GM12878 (cell line): Measurements from ENCODE around the gene ZC3H6. TPM values are rescaled to one million over a fixed set of nuclear protein-coding genes. Genes with fewer than 3 reads are reported as not detected.

Source experiments
- BCL11A ChIP-seq: IDR thresholded peaks from 2 replicates; pipeline ENCODE4 v1.6.1; 2011; ENCODE audit warnings: low read depth, low read length
- EP300 ChIP-seq, 2 experiments: fragments of 150-350 bp in 1 of 2; IDR thresholded peaks; 2 replicates each; pipeline ENCODE4 v1.6.1; 2011 to 2012; ENCODE audit warnings: low read depth in 2 of 2, low read length in 2 of 2, borderline replicate concordance in 1 of 2, improper control_type of control experiment in 1 of 2, inconsistent platforms in 1 of 2; ENCODE audit not compliant: control insufficient read depth in 1 of 2
- ETV6 ChIP-seq, 2 experiments: fragments of 450-650 bp in 1 of 2; IDR thresholded peaks in 1 of 2; conservative IDR thresholded peaks in 1 of 2; 2 replicates each; pipeline ENCODE4 v1.6.1; 2014; ENCODE audit warnings: antibody characterized with exemption in 1 of 2, borderline replicate concordance in 1 of 2, low read depth in 1 of 2, mild to moderate bottlenecking in 1 of 2, moderate library complexity in 1 of 2
- EZH2 ChIP-seq: IDR thresholded peaks from 2 replicates; pipeline ENCODE4 v1.6.1; 2012; ENCODE audit warnings: low read depth, mild to moderate bottlenecking, control low read depth, inconsistent platforms, low read length, borderline replicate concordance; ENCODE audit not compliant: control insufficient read depth
- FOS ChIP-seq: IDR thresholded peaks from 3 replicates; pipeline ENCODE4 v1.6.1; 2011; ENCODE audit warnings: borderline replicate concordance; ENCODE audit not compliant: insufficient read length; ENCODE audit errors: extremely low read depth
- FOXM1 ChIP-seq: IDR thresholded peaks from 2 replicates; pipeline ENCODE4 v1.6.1; 2012; ENCODE audit warnings: low read depth, mild to moderate bottlenecking, inconsistent platforms, low read length, moderate library complexity
- IRF4 ChIP-seq: IDR thresholded peaks from 2 replicates; pipeline ENCODE4 v1.6.1; 2011; ENCODE audit warnings: low read depth, low read length
- MYC ChIP-seq: IDR thresholded peaks from 2 replicates; pipeline ENCODE4 v1.6.1; 2011; ENCODE audit warnings: mild to moderate bottlenecking, low read length, moderate library complexity, inconsistent platforms; ENCODE audit not compliant: insufficient read depth, insufficient replicate concordance, insufficient read length, severe bottlenecking
- NR2C2 ChIP-seq: IDR thresholded peaks from 2 replicates; pipeline ENCODE4 v1.6.1; 2011; ENCODE audit warnings: borderline replicate concordance, low read depth; ENCODE audit not compliant: control insufficient read depth, insufficient read length
- NRF1 ChIP-seq: conservative IDR thresholded peaks from 2 replicates; pipeline ENCODE4 v1.6.1; 2011; ENCODE audit warnings: mild to moderate bottlenecking, low read depth, low read length, improper control_type of control experiment
- SMAD5 ChIP-seq: IDR thresholded peaks from 2 replicates; pipeline ENCODE4 v1.6.1; 2016; ENCODE audit warnings: antibody characterized with exemption, low read depth
- TCF7 ChIP-seq: IDR thresholded peaks from 2 replicates; pipeline ENCODE4 v1.6.1; 2014; ENCODE audit warnings: antibody characterized with exemption, borderline replicate concordance
- YY1 ChIP-seq: IDR thresholded peaks from 2 replicates; pipeline ENCODE4 v1.6.1; 2011; ENCODE audit warnings: low read depth, mild to moderate bottlenecking, low read length
- ZBED1 ChIP-seq: IDR thresholded peaks from 2 replicates; pipeline ENCODE4 v1.6.1; 2016; ENCODE audit warnings: borderline replicate concordance
- ZSCAN29 ChIP-seq: fragments of 450-650 bp; IDR thresholded peaks from 2 replicates; pipeline ENCODE4 v1.6.1; 2017; ENCODE audit warnings: mild to moderate bottlenecking, moderate library complexity
- polyA plus RNA-seq, 11 experiments: library from polyadenylated mRNA; depleted of rRNA in 4 of 11; unstranded in 6 of 11; stranded (reverse) in 5 of 11; fragments of >200 nt; fragmentation: Nextera tagmentation in 4 of 11; fragmentation: Illumina TruSeq in 1 of 11; extraction: Ambion mirVana in 4 of 11; extraction: Trizol in 1 of 11; gene quantifications; 1 replicate in 1 of 11; 2 replicates in 10 of 11; pipeline versions ENCODE4 v1.2.1 to v1.2.3, GENCODE V29; 2011 to 2016; ENCODE audit warnings: inconsistent platforms in 2 of 11, missing spikeins in 2 of 11, low read depth in 1 of 11
- total RNA-seq, 4 experiments: library from RNA; depleted of rRNA in 3 of 4; stranded (reverse); fragments of >200 nt in 3 of 4; fragmentation: Illumina TruSeq in 1 of 4; extraction: Trizol in 1 of 4; gene quantifications; 2 replicates each; pipeline versions ENCODE4 v1.2.1 to v1.2.3, GENCODE V29; 2013 to 2021
- TF ChIP-seq, protein P1 (sequence below): fragments of 450-650 bp; IDR thresholded peaks from 2 replicates; pipeline ENCODE4 v1.6.1; 2017; ENCODE audit warnings: antibody characterized with exemption, mild to moderate bottlenecking, moderate library complexity
- TF ChIP-seq, protein P2 (sequence below): IDR thresholded peaks from 2 replicates; pipeline ENCODE4 v1.6.1; 2011; ENCODE audit warnings: borderline replicate concordance, low read depth, mild to moderate bottlenecking, moderate library complexity, mixed read lengths, low read length; ENCODE audit not compliant: insufficient read depth; ENCODE audit errors: extremely low read length
- TF ChIP-seq, protein P3 (sequence below): fragments of 450-650 bp; IDR thresholded peaks from 2 replicates; pipeline ENCODE4 v1.6.1; 2016; ENCODE audit warnings: mild to moderate bottlenecking

ZC3H6 gene
- total and polyA plus RNA-seq, 10 of the 15 experiments (the other 5 are each of a cell fraction or from before 2014, with no cell fraction given), result 0.53 to 4.7 (median 1.9) TPM

DNA sequence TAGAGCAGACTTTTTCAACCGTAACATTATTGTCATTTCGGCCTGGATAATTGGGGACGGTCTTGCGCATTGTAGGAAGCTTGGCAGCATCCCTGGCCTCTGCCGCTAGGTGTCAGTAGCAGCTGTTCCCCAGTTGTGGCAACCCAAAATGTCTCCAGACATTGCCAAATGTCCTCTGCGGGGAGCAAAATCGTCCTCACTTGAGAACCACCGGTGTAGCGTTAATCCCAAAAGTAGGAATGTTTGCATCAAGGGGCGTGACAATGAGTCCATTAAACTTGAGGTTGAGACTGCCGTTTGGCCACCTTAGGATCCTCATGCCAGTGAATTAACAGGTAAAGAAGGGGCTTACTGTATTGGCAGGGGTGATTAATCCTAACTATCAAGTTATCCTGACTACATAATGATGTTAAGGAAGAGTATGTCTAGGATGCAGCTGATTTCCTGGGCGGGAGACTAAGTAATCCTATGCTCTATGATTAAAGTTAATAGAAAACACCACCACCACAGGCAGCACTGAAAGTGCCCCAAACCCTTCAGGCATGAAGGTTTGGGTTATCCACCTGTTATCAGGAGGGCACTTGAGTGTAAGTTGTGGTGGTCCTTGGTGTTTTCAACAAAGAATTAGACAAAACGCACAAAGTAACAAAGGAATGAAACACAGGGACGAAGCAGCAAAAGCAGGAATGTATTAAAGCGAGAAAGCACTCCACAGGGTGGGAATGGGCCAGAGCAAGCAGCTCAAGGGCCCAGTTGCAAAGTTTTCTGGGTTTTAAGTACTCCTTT, 15.7 kb upstream of the ZC3H6 start (continued):
- no peak for TF ChIP-seq MYC
- no peak for TF ChIP-seq SMAD5
- TF ChIP-seq, protein P1, sequence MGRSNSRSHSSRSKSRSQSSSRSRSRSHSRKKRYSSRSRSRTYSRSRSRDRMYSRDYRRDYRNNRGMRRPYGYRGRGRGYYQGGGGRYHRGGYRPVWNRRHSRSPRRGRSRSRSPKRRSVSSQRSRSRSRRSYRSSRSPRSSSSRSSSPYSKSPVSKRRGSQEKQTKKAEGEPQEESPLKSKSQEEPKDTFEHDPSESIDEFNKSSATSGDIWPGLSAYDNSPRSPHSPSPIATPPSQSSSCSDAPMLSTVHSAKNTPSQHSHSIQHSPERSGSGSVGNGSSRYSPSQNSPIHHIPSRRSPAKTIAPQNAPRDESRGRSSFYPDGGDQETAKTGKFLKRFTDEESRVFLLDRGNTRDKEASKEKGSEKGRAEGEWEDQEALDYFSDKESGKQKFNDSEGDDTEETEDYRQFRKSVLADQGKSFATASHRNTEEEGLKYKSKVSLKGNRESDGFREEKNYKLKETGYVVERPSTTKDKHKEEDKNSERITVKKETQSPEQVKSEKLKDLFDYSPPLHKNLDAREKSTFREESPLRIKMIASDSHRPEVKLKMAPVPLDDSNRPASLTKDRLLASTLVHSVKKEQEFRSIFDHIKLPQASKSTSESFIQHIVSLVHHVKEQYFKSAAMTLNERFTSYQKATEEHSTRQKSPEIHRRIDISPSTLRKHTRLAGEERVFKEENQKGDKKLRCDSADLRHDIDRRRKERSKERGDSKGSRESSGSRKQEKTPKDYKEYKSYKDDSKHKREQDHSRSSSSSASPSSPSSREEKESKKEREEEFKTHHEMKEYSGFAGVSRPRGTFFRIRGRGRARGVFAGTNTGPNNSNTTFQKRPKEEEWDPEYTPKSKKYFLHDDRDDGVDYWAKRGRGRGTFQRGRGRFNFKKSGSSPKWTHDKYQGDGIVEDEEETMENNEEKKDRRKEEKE, result no peak
- TF ChIP-seq, protein P2, sequence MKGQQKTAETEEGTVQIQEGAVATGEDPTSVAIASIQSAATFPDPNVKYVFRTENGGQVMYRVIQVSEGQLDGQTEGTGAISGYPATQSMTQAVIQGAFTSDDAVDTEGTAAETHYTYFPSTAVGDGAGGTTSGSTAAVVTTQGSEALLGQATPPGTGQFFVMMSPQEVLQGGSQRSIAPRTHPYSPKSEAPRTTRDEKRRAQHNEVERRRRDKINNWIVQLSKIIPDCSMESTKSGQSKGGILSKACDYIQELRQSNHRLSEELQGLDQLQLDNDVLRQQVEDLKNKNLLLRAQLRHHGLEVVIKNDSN, result no peak
- no peak for TF ChIP-seq FOXM1
- no peak for TF ChIP-seq FOS
- 0 out of 2 replicates have a peak, but pooled peaks have one; percentile 13 for TF ChIP-seq IRF4
- 0 out of 2 replicates have a peak, but pooled peaks have one; percentile 17 for TF ChIP-seq NRF1
- TF ChIP-seq NR2C2, result no peak
- TF ChIP-seq ETV6 (conservative IDR thresholded peaks at IDR 0.05 in 1 of 2, IDR thresholded peaks at IDR 0.05 in 1 of 2; ENCODE audit: borderline replicate concordance in 1 of 2, low read depth in 1 of 2), result no peak
- peak; percentile 96 for TF ChIP-seq YY1
- no peak for TF ChIP-seq ZBED1
- TF ChIP-seq EP300 (IDR thresholded peaks at IDR 0.05; ENCODE audit: borderline replicate concordance in 1 of 2, control insufficient read depth in 1 of 2, low read depth in 2 of 2, low read length in 2 of 2), result no peak
- no peak for TF ChIP-seq EZH2
- TF ChIP-seq, protein P3, sequence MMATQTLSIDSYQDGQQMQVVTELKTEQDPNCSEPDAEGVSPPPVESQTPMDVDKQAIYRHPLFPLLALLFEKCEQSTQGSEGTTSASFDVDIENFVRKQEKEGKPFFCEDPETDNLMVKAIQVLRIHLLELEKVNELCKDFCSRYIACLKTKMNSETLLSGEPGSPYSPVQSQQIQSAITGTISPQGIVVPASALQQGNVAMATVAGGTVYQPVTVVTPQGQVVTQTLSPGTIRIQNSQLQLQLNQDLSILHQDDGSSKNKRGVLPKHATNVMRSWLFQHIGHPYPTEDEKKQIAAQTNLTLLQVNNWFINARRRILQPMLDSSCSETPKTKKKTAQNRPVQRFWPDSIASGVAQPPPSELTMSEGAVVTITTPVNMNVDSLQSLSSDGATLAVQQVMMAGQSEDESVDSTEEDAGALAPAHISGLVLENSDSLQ, result 0 out of 2 replicates have a peak, but pooled peaks have one; percentile 9
- no peak for TF ChIP-seq BCL11A
- TF ChIP-seq TCF7, result no peak
- TF ChIP-seq ZSCAN29, result no peak
